HEK293 (cell line): ENCODE results near the gene RPL10A.

Source experiments
- KLF7 ChIP-seq: fragments of 450-650 bp; formaldehyde crosslinking; IDR thresholded peaks from 2 replicates; pipeline ENCODE4 v1.5.1; 2016; ENCODE audit warnings: missing biosample characterization, missing genetic modification characterization, borderline replicate concordance
- PRDM1 ChIP-seq: fragments of 450-650 bp; formaldehyde crosslinking; IDR thresholded peaks from 2 replicates; pipeline ENCODE4; 2016; ENCODE audit warnings: missing biosample characterization, missing genetic modification characterization
- TCF7L2 ChIP-seq: IDR thresholded peaks from 2 replicates; pipeline ENCODE4 v1.6.1; 2011; ENCODE audit warnings: low read depth, mild to moderate bottlenecking, inconsistent platforms, low read length, moderate library complexity, borderline replicate concordance
- ZEB2 ChIP-seq: fragments of 450-650 bp; formaldehyde crosslinking; IDR thresholded peaks from 2 replicates; pipeline ENCODE4 v1.5.1; 2016; ENCODE audit warnings: missing biosample characterization, missing genetic modification characterization
- ZNF274 ChIP-seq, 2 experiments: fragments of 200-500 bp in 1 of 2; fragments of 450-650 bp in 1 of 2; sonication (Bioruptor generic) in 1 of 2; formaldehyde crosslinking in 1 of 2; IDR thresholded peaks; 2 replicates each; pipeline versions ENCODE4 v1.5.1 to v1.6.1; 2014 to 2016; ENCODE audit warnings: borderline replicate concordance in 1 of 2, inconsistent platforms in 1 of 2, low read length in 1 of 2, missing biosample characterization in 1 of 2, missing genetic modification characterization in 1 of 2
- TF ChIP-seq, protein P1 (sequence below): fragments of 450-650 bp; formaldehyde crosslinking; IDR thresholded peaks from 2 replicates; pipeline ENCODE4 v1.5.1; 2016; ENCODE audit warnings: missing biosample characterization, missing genetic modification characterization

DNA sequence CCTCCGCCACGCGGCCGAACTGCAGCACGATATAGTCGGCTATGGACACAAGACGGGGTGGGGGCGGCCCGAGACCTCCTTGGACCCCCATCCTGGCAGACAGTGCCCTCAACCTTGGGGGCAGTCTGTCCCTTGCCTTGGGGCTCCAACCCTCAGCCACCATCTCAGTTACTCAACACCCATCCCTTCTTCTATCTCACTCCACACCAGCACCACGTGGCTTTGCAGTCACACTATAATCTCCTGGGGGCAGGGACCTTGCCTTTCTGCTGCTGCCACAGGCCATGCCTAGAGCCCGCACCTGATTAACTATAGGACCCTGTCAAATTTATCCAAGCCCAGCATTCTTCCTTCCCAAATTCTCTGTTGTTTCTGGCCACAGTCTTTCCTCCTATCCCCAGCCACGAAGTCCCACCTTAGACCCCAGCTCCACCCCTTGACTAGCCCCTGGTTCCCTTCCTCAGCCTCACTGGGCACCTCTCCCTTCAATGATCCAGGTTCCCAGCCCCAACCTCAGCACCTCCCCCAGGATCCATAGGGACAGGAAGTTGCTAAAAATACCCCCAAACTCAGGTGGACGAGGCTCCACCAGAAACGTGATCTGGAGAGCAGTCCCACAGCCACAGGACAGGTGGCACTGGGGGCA is 30.3 kb downstream of the RPL10A start:
- no peak for TF ChIP-seq KLF7 (tag by site-specific recombination)
- TF ChIP-seq TCF7L2: no peak
- TF ChIP-seq, protein P1, sequence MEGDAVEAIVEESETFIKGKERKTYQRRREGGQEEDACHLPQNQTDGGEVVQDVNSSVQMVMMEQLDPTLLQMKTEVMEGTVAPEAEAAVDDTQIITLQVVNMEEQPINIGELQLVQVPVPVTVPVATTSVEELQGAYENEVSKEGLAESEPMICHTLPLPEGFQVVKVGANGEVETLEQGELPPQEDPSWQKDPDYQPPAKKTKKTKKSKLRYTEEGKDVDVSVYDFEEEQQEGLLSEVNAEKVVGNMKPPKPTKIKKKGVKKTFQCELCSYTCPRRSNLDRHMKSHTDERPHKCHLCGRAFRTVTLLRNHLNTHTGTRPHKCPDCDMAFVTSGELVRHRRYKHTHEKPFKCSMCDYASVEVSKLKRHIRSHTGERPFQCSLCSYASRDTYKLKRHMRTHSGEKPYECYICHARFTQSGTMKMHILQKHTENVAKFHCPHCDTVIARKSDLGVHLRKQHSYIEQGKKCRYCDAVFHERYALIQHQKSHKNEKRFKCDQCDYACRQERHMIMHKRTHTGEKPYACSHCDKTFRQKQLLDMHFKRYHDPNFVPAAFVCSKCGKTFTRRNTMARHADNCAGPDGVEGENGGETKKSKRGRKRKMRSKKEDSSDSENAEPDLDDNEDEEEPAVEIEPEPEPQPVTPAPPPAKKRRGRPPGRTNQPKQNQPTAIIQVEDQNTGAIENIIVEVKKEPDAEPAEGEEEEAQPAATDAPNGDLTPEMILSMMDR (tag by site-specific recombination): no peak
- no peak for TF ChIP-seq ZNF274 (IDR thresholded peaks at IDR 0.05; ENCODE audit: low read length)
- no peak for TF ChIP-seq ZNF274 (tag by site-specific recombination; IDR thresholded peaks at IDR 0.05; ENCODE audit: borderline replicate concordance)
- no peak for TF ChIP-seq ZEB2 (tag by site-specific recombination)
- TF ChIP-seq PRDM1 (tag by site-specific recombination): no peak
